HCT116 (cell line): ENCODE measurements around the gene TUBA1B. TPM values are rescaled to one million over a fixed set of nuclear protein-coding genes. Genes with fewer than 3 reads are reported as not detected.

ENCODE experiments used
- ATAC-seq: fragments of 200-7000 bp; cut with Tn5 transposase; 2 replicates; pipeline ENCODE4 v1.9.1; 2020; ENCODE audit warnings: mild to moderate bottlenecking, moderate library complexity
- BruUV-seq: library from RNA; stranded (reverse); fragments of 400-500 nt; replicated peaks from 2 replicates; lab custom pipeline; 2021; lab: Mats Ljungman, UMichigan
- CTCF ChIA-PET: fragments of 300-600 bp; sonication (Branson Sonifier 250); formaldehyde crosslinking; loops from one replicate; lab custom pipeline; 2021; ENCODE audit warnings: antibody characterized with exemption; lab: Charles Lee
- POLR2A ChIA-PET: fragments of 300-600, 350-600 bp; sonication (Branson Sonifier 250); formaldehyde crosslinking; loops from one replicate; lab custom pipeline; 2021; ENCODE audit warnings: antibody characterized with exemption; lab: Charles Lee
- RAD21 ChIA-PET, 2 experiments: fragments of 300-600 bp; sonication (Branson Sonifier 250); formaldehyde crosslinking; loops; one replicate each; lab custom pipeline; 2023; ENCODE audit warnings: low total read pairs in 2 of 2; ENCODE audit not compliant: uncharacterized antibody in 2 of 2, unreplicated experiment in 2 of 2, low non-redundant PET in 1 of 2; lab: Charles Lee
- DNase-seq: peaks from one replicate; pipeline ENCODE4 v3.0.0-alpha.2; 2010; ENCODE audit warnings: low read depth, low spot score
- H2AFZ ChIP-seq: fragments of 200-600 bp; shearing (Covaris generic), sonication (generic); 2 replicates; pipeline ENCODE4 v1.6.1; 2017; ENCODE audit warnings: low read depth, mixed run types, mixed read lengths, antibody characterized with exemption, low read length; ENCODE audit not compliant: poor library complexity, severe bottlenecking
- H3K27ac ChIP-seq: 2 replicates; pipeline ENCODE4 v1.5.1; 2012; ENCODE audit warnings: low read depth, low read length
- H3K27me3 ChIP-seq: fragments of 200-600 bp; sonication (generic); 2 replicates; pipeline ENCODE4 v1.6.1; 2016; ENCODE audit warnings: mixed run types, low read length, mixed read lengths; ENCODE audit not compliant: insufficient read depth
- H3K36me3 ChIP-seq, 2 experiments: fragments of 200-500 bp in 1 of 2; fragments of 200-600 bp in 1 of 2; sonication (Bioruptor generic) in 1 of 2; sonication (generic) in 1 of 2; 2 replicates each; pipeline versions ENCODE4 v1.5.1 to v1.6.1; 2014 to 2016; ENCODE audit warnings: low read length in 2 of 2, inconsistent platforms in 1 of 2, mixed read lengths in 1 of 2, mixed run types in 1 of 2; ENCODE audit not compliant: insufficient read depth in 2 of 2, control insufficient read depth in 1 of 2
- H3K4me1 ChIP-seq, 2 experiments: fragments of 200-600 bp in 1 of 2; sonication (generic) in 1 of 2; 2 replicates each; pipeline versions ENCODE4 v1.5.1 to v1.6.1; 2012 to 2017; ENCODE audit warnings: low read length in 2 of 2, inconsistent platforms in 1 of 2, mild to moderate bottlenecking in 1 of 2, mixed read lengths in 1 of 2, mixed run types in 1 of 2, moderate library complexity in 1 of 2; ENCODE audit not compliant: insufficient read depth in 2 of 2, control insufficient read depth in 1 of 2
- H3K4me2 ChIP-seq: fragments of 200-600 bp; sonication (generic); 2 replicates; pipeline ENCODE4 v1.6.1; 2017; ENCODE audit warnings: mixed run types, low read length, mixed read lengths
- H3K4me3 ChIP-seq, 2 experiments: fragments of 200-600 bp in 1 of 2; sonication (generic) in 1 of 2; replicated peaks in 1 of 2; 2 replicates each; pipeline ENCODE4 v1.5.1; 2011 to 2016; ENCODE audit warnings: low read length in 2 of 2, control low read depth in 1 of 2, low read depth in 1 of 2, mild to moderate bottlenecking in 1 of 2, mixed read lengths in 1 of 2, mixed run types in 1 of 2
- H3K79me2 ChIP-seq: fragments of 200-600 bp; sonication (generic); 2 replicates; pipeline ENCODE4 v1.6.1; 2017; ENCODE audit warnings: mild to moderate bottlenecking, mixed run types, low read length, moderate library complexity, mixed read lengths; ENCODE audit not compliant: insufficient read depth
- H3K9ac ChIP-seq: fragments of 200-600 bp; sonication (generic); 2 replicates; pipeline ENCODE4 v1.6.1; 2016; ENCODE audit warnings: low read length, mixed read lengths
- H3K9me2 ChIP-seq: fragments of 200-600 bp; sonication (generic), shearing (Covaris generic); 2 replicates; pipeline ENCODE4 v1.6.1; 2017; ENCODE audit warnings: mixed run types, mild to moderate bottlenecking, moderate library complexity; ENCODE audit not compliant: insufficient read depth
- H3K9me3 ChIP-seq, 2 experiments: fragments of 200-500 bp in 1 of 2; fragments of 200-600 bp in 1 of 2; sonication (Bioruptor generic) in 1 of 2; sonication (generic) in 1 of 2; 2 replicates each; pipeline ENCODE4 v1.6.1; 2014 to 2017; ENCODE audit warnings: low read length in 2 of 2, mixed read lengths in 2 of 2, inconsistent platforms in 1 of 2, low read depth in 1 of 2, mild to moderate bottlenecking in 1 of 2, mixed run types in 1 of 2, moderate library complexity in 1 of 2; ENCODE audit not compliant: control insufficient read depth in 1 of 2, insufficient read depth in 1 of 2
- H4K20me1 ChIP-seq: fragments of 200-600 bp; sonication (generic), shearing (Covaris generic); 2 replicates; pipeline ENCODE4 v1.6.1; 2017; ENCODE audit warnings: mixed run types, mild to moderate bottlenecking, moderate library complexity; ENCODE audit not compliant: insufficient read depth
- ATF3 ChIP-seq: IDR thresholded peaks from 2 replicates; pipeline ENCODE4 v1.6.1; 2012
- CBX3 ChIP-seq: IDR thresholded peaks from 2 replicates; pipeline ENCODE4 v1.6.1; 2012; ENCODE audit warnings: low read depth
- ELF1 ChIP-seq: IDR thresholded peaks from 2 replicates; pipeline ENCODE4 v1.6.1; 2012; ENCODE audit warnings: low read depth, borderline replicate concordance
- EZH2 ChIP-seq: fragments of 200-600 bp; sonication (generic); IDR thresholded peaks from 2 replicates; pipeline ENCODE4 v1.6.1; 2017; ENCODE audit warnings: antibody characterized with exemption, mixed run types
- FOSL1 ChIP-seq: IDR thresholded peaks from 2 replicates; pipeline ENCODE4 v1.6.1; 2012; ENCODE audit warnings: low read depth
- JUND ChIP-seq: IDR thresholded peaks from 2 replicates; pipeline ENCODE4 v1.6.1; 2012
- REST ChIP-seq: IDR thresholded peaks from 2 replicates; pipeline ENCODE4 v1.6.1; 2012; ENCODE audit warnings: low read depth
- SP1 ChIP-seq: IDR thresholded peaks from 2 replicates; pipeline ENCODE4 v1.6.1; 2012; ENCODE audit warnings: low read depth
- SRF ChIP-seq: IDR thresholded peaks from 2 replicates; pipeline ENCODE4 v1.6.1; 2012; ENCODE audit warnings: low read depth
- TCF7L2 ChIP-seq: IDR thresholded peaks from 2 replicates; pipeline ENCODE4 v1.7.0; 2011; ENCODE audit warnings: borderline replicate concordance, inconsistent platforms; ENCODE audit not compliant: insufficient read depth, insufficient read length; ENCODE audit errors: extremely low read depth
- ZFX ChIP-seq: fragments of 450-650 bp; IDR thresholded peaks from 2 replicates; pipeline ENCODE4 v1.6.1; 2017
- ZNF274 ChIP-seq: fragments of 200-500 bp; sonication (Bioruptor generic); IDR thresholded peaks from 2 replicates; pipeline ENCODE4 v1.6.1; 2014; ENCODE audit warnings: mild to moderate bottlenecking, low read depth, low read length, inconsistent platforms
- intact Hi-C: fragments of 100-400 bp; cut with micrococcal nuclease; formaldehyde crosslinking; loops from 2 replicates; pipeline ENCODE4 v1.10.0; 2022
- total RNA-seq: library from RNA; stranded (reverse); gene quantifications from one replicate; pipeline ENCODE4 v1.2.1, GENCODE V29; 2021; ENCODE audit not compliant: unreplicated experiment
- TF ChIP-seq, protein P1 (sequence below): IDR thresholded peaks from 2 replicates; pipeline ENCODE4 v1.6.1; 2012

Gene TUBA1B
- total RNA-seq, 1 experiment from 2014 or later: 1,628 TPM

- no peak for TF ChIP-seq REST
Observed at GRCh38 chr12:49089821-49090773, 41.1 kb downstream of the TUBA1B start (continued).

GRCh38 chr12:49088932-49089330 is 42.3 kb downstream of the TUBA1B start:
- H3K4me1 ChIP-seq: peaks cover 11 to 16% of the 10 kb centered on the region in 2 experiments
- H4K20me1 ChIP-seq: no peaks in the 10 kb centered on the region
- no peaks in the 10 kb centered on the region for H3K27me3 ChIP-seq
- POLR2A ChIA-PET: interaction anchor here (1.0 to 1.6 kb wide), 7 partner anchors 9 to 134 kb away, joined by 3 to 19 read pairs (median 4); partner anchors contain the start of genes RHEBL1 and TUBA1B
- no peak overlapping the region for H3K9ac ChIP-seq
- H3K9me2 ChIP-seq: no peaks in the 10 kb centered on the region
- no peak for DNase-seq
- no peak for ATAC-seq
- no peaks in the 10 kb centered on the region for H3K36me3 ChIP-seq
- RAD21 ChIA-PET: interaction anchor here in 1 of 2 experiments (1.6 to 1.8 kb wide), 2 partner anchors 26 to 32 kb away, joined by 4 to 12 read pairs; no protein-coding TSS in a partner anchor
- H3K27ac ChIP-seq: no peak overlapping the region
- no peaks in the 10 kb centered on the region for H3K9me3 ChIP-seq
- CTCF ChIA-PET: interaction anchor here (0.7 to 4.2 kb wide), 20 partner anchors 8 to 151 kb away, joined by 3 to 59 read pairs (median 11); partner anchors contain the start of genes LMBR1L, RHEBL1, TUBA1A and TUBA1B
- intact Hi-C loops: loop anchor here (1.0 kb wide), 2 partner anchors 32 to 41 kb away; no protein-coding TSS in a partner anchor
- H3K4me3 ChIP-seq: no peak overlapping the region
- no peaks in the 10 kb centered on the region for H3K79me2 ChIP-seq
- no TSS peak for BruUV-seq
- H2AFZ ChIP-seq: peak overlapping the region; percentile 69
- peak overlapping the region; percentile 64 for H3K4me2 ChIP-seq
- TF ChIP-seq ZNF274: no peak
- no peak for TF ChIP-seq JUND
- no peak for TF ChIP-seq TCF7L2
- TF ChIP-seq REST: no peak
- TF ChIP-seq ATF3: no peak
- no peak for TF ChIP-seq EZH2
- TF ChIP-seq, protein P1, sequence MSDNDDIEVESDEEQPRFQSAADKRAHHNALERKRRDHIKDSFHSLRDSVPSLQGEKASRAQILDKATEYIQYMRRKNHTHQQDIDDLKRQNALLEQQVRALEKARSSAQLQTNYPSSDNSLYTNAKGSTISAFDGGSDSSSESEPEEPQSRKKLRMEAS: no peak
- TF ChIP-seq SP1: no peak
- no peak for TF ChIP-seq FOSL1
- no peak for TF ChIP-seq ELF1
- TF ChIP-seq SRF: no peak
- no peak for TF ChIP-seq CBX3
- TF ChIP-seq ZFX: no peak
